Stimulated activated CD8-positive, alpha-beta memory T cell treated with anti-CD3 and anti-CD28 coated beads, Interleukin-12 subunit alpha, Interleukin-12 subunit beta, amount 100 ng/mL, for 1 hour (primary cell): ENCODE data around the gene STYK1.

Experiments
- DNase-seq: peaks from one replicate; pipeline ENCODE4 v3.0.0-alpha.2; 2020; ENCODE audit warnings: low read depth

Gene STYK1, protein sequence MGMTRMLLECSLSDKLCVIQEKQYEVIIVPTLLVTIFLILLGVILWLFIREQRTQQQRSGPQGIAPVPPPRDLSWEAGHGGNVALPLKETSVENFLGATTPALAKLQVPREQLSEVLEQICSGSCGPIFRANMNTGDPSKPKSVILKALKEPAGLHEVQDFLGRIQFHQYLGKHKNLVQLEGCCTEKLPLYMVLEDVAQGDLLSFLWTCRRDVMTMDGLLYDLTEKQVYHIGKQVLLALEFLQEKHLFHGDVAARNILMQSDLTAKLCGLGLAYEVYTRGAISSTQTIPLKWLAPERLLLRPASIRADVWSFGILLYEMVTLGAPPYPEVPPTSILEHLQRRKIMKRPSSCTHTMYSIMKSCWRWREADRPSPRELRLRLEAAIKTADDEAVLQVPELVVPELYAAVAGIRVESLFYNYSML

GRCh38 chr12:10673659-10674384, at the start of gene STYK1:
STYK1 (minus strand) TSS chr12:10674052; CDS start chr12:10634618, 39,434 bp downstream.
- DNase-seq = peak; percentile 61

DNA sequence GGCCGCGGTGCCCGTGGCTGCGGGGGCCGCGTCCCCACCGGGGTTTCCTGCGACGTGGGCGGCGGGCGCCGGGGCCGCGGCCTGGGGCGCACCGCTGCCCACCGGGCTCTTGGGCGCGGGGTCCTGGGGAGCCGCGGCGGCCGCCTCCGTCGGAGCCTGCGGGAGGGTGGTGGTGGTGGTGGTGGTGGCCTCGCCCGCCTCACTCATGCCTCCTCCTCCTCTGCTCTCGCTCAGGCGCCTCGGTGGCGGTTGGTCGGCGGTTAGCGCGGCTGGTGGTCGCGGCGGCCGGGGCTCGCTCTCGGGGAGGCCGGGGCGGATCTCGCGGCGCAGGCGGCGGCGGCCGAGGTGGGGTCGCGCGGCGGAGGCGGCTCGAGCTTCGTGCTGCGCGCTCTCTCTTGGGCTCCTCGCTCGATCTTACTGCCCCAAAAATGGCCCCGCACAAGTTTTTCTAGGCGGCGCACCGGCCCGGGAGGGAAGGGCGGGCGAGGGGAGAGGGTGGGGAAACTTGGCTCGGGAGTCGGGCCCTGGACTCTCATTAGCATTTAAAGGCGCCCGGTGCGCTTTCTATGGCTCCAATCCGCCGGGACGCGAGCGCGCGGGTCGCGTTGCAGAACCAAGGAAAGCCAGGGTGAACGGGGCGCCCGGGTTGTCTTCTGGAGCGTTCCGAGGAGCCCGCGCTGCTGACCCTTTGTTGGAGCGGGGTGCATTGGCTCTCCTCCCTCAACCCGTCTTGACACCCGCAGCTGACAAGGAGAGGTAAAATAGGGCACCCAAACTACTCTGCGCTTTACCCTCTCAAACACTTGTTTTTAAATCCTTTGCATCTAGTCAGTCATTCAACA, 49.3 kb upstream of the STYK1 start, which contains the start of gene YBX3:
Gene YBX3 (minus strand): TSS at position 419 of the 842 bp plus-strand sequence. CDS start 212 bp downstream, at position 207.
- DNase-seq = peak; percentile 26

DNA sequence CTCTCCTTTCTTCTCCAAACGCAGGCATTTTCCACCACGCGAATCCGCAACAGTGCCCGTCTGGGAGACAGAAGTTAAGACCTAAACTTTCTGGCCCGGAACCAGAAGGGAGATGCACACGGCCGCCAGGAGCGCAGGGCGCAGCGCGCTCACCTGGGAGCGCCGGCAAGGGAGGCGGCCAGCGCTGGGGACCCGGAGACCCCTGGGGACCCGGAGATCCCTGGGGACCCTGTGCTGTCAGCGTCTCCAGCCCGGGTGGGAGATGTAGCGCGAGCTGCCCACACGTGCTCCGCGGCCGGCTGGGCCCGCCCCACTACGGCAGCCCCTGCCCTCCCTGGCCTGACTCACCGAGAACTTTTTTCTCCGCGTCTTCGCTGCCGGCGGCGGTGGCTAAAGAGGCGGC, 48.7 kb upstream of the STYK1 start:
- DNase-seq = peak; percentile 25

DNA sequence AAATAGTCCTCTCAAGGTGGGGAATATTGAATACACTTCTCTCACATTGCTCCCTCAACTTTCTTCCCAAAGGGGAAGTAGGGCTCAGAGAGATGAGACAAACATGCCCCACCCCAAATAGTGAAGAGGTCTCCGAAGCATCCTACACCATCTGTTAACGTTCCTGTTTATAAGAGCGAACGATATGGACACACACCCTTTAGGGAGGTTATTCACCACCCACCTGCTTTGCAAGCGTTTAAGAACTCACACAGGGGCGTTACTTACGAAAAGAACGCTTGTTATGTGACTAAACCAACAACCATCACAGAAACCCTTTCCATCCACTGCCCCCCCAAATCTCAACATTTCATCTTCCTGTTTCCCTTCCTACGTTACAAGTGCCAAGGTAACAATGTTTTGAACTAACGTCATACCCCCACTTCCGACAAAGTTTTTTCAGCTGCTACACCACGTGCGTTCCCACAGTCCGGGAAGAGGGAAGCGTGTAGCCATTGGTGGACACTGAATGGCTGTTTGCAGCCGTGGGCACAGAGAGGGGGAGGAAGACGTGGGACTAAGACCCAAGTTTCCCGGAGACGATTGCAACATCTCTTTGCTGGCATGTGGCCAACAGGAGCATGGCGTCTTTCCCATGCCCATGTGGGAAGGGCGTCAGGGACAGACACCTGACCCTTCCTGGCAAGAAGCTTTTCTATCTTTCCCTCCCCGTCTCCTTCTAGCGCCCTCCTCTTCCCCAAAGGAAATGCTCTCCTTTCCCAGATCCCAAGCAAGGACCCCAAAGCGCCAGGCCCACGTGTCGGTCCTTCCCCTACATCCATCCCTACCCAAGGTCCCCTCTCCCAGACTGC, 48.0 kb upstream of the STYK1 start:
- DNase-seq = peak; percentile 41

GRCh38 chr12:10720974-10721650, 47.3 kb upstream of the STYK1 start:
- no peak for DNase-seq

GRCh38 chr12:10719482-10719881, 45.6 kb upstream of the STYK1 start:
- DNase-seq = no peak

GRCh38 chr12:10718279-10718821, 44.5 kb upstream of the STYK1 start:
- no peak for DNase-seq

DNA sequence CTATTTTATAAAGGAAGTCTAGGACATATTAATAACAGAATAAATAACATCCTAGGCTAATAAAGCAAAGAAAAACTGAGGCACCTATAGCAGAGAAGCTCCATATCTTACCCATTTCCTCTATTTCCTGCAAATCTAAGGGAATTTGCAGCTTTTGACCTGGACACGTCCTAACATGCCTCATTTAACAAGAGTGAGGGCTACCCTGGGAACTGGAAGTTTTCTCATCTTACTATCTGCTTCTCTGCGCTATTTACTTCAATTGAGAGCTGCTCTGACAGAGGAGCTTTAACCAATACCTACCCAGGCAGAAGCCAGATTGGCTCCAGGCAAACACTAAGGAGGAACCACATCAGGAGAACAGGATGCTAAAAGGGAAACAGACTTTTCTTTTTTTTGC, 43.6 kb upstream of the STYK1 start:
- DNase-seq = no peak

DNA sequence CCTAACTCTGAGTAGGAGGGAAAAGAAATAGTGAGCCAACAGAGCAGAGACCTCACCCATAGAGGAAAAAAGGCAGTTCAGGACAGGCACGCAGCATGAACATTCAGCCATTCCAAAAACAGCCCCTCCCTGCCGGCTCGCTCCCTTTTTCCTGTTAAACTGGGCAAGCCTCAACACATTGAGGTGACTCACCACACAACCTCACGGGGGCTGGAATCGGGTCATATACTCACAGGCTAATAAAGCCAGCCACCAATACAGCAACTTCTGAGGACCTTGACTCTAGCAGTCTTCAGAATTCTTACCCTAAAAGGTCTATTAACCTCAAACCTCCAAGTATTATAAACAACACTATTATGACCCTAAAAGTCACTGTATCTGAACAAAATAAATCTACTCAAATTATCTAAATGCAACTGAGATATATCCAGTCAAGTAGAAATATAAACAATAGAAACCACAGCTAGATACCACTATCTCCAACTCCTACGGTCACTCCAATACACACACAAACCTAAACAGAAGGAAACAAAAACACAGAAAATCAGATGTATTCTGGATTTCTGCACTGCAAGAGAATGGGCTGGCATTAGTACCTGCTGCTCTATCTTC, 43.0 kb upstream of the STYK1 start:
- no peak for DNase-seq

DNA sequence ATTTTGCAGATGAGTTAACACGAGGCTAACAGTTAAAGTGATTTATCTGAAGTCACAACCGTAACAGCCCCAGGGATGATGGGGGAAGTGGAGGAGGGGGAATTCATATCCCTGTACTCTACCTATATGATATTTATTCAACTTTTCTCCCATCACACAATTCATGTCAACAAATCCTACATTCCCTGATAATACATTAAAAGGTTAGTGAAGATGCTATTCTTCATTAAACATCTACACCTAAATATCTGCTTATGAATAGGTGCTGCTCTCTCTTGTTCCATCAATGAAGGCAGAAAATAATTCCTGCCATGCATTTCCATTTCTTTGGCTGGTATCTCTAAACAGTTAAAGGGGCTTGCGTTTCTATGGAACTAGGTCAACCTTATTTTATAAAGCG, 42.4 kb upstream of the STYK1 start:
- DNase-seq = no peak

GRCh38 chr12:10715491-10715890, 41.6 kb upstream of the STYK1 start:
- no peak for DNase-seq

GRCh38 chr12:10709808-10710207, 36.0 kb upstream of the STYK1 start:
- DNase-seq = no peak

GRCh38 chr12:10708862-10709261, 35.0 kb upstream of the STYK1 start:
- no peak for DNase-seq

GRCh38 chr12:10705655-10706054, 31.8 kb upstream of the STYK1 start:
- no peak for DNase-seq

DNA sequence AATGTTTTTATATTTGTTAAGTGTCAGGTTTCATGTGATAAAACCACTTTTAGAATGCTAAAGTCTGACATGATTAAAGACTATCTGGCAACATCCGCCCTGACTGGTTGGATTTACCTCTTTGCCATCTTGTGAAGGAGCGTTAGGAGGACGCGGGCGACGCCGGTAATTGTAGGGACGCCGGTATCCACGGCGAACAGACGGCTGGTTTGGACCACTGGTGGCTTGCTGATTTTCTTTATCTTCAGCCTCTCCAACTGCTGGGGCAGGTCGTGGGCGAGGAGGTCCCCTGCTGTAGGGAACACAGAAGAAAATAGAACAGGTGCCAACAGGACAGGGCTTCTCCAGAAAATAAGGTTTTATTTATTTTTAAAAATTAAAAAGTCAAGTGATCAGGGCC, 28.0 kb upstream of the STYK1 start:
- no peak for DNase-seq

GRCh38 chr12:10701131-10701681, 27.4 kb upstream of the STYK1 start:
- no peak for DNase-seq

DNA sequence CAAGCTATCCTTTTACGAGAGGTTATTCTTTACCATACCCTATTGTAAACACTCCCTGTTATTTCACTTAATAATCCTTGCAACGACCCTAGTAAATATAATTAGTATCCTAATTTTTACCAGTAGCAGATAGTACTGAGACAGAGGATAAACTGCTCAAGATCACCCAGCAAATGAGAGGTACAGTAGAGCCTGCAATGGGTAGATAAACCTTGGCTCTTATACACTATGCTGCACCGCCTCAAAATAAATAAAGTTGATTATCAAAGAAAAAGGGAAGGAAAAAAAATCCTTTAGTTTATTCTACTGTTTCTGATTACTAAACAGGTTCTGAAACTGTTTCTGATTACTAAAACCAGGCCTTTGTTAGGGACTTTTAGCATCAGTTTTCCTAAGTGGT, 26.7 kb upstream of the STYK1 start:
- no peak for DNase-seq

DNA sequence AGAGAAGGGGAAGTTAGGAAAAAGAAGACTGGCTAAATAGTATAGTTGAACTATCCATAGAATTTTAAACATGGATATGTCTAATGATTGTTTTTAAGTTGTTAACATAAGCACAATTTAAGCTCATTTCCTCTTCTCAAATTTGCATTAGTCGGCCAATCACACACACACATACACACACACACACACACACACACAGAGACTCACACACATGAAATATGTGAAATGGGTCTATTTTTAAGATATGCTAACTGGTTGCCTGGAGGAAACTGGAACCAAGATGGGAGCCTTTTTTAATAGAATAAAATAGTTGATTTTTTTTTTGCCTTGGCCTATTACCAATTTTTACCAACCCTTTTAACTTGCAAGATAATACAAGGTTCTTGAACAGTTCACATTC, 24.0 kb upstream of the STYK1 start:
- no peak for DNase-seq

DNA sequence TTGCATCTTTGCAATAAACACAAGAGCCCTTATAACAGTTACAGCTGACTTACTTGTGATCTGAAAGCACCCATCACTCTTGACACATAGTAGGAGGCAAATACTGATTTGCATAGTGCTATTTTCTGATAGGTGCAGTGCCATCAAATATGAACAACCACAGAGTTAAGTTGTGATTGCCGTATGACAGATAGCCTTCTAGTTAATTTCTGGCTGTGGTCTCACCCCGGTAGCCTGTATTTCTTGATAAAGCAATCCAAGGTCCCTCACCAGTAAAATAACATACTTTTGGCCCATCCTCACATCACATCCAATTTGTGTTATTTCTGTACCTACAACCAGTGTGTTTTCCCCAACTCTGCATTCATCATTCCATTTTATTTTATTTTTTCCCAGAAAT, 23.3 kb upstream of the STYK1 start:
- DNase-seq = no peak

DNA sequence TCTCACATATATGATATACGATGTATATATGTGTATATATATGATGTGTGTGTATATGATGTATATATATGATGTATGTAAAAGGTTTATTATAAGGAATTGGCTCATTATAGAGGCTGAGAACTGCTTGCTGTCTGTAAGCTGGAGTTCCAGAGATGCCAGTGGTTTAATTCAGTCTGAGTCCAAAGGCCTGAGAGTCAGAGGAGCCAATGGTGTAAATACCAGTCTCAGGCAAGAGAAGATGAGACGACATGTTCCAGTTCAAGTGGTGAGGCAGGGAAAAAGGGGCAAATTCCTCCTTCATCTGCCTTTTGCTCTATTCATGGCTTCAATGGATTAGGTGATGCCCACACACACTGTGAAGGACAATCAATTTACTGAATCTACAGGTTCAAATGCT, 17.1 kb upstream of the STYK1 start:
- DNase-seq = no peak
